ENCODE results near the gene RTBDN. TPM values are rescaled to one million over a fixed set of nuclear protein-coding genes. Genes with fewer than 3 reads are reported as not detected.

The RTBDN gene
- total RNA-seq, 4 donors from 2014 or later, result not detected

DNA sequence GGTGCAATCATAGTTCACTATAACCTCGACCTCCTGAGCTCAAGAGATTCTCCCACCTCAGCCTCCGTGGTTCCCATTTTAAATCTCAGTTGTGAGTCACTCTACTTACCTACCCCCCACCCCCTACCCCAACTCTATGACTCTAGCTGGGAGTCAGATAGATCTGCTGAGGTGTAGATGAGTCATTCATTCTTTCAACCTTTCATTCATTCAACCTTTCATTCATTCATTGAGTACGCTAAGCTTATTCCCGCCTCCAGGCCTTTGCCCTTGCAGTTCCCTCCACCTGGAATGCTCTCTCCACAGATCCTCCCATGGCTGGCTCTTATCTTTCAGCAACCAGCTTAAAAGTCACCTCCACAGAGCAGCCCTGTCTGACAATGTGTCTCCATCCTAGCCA, 2.8 kb upstream of the RTBDN start:
- intact Hi-C loops (cut with DNase I; ENCODE audit: low total_unique reads), result no loop called here
- H3K36me3 ChIP-seq, result no peaks in the 10 kb centered on the region
- in situ Hi-C loops (cut with MboI; ENCODE audit: low pct_ligation_motif_present in 1 of 4, low pct_unique_long_range_greater_than_20kb in 1 of 4, low sequenced_read_pairs in 3 of 4), result no loop called here
- peaks cover 99% of the 10 kb centered on the region for H3K27me3 ChIP-seq
- no peak for DNase-seq
- TF ChIP-seq CTCF (IDR thresholded peaks at IDR 0.05) (no peak), POLR2A (IDR thresholded peaks at IDR 0.05) (no peak), POLR2AphosphoS5 (IDR thresholded peaks at IDR 0.05) (no peak), EP300 (IDR thresholded peaks at IDR 0.05; ENCODE audit: low read depth) (no peak)
- H3K27ac ChIP-seq, result no peak overlapping the region
- H3K4me3 ChIP-seq, result no peak overlapping the region
- WGBS, 2 donors (ENCODE audit: low coverage in 1 of 2), result 51 to 65% methylated on average over 3 to 4 of the region's 4 CpGs
- peaks cover 18 to 45% (median 40%) of the 10 kb centered on the region in 4 donors for H3K4me1 ChIP-seq
- no peaks in the 10 kb centered on the region for H3K9me3 ChIP-seq

DNA sequence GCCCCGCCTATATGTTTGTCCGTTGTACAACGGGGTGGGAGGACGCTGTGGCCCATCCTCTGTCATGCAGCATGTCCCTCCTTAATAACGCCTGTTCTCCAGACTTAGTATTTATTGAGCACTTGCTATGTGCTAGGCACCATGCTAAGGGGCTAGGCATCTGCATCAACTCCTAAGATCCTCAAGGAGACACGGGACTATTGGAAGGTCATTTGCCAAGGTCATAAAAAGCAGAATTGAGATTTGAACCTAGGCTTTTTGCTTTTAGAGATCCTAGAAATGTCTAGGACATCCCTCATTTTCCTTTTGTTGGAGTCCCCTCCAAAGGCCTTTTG, 2.1 kb upstream of the RTBDN start:
- intact Hi-C loops (cut with DNase I; ENCODE audit: low total_unique reads) (no loop called here), in situ Hi-C loops (cut with MboI; ENCODE audit: low pct_ligation_motif_present in 1 of 4, low pct_unique_long_range_greater_than_20kb in 1 of 4, low sequenced_read_pairs in 3 of 4) (no loop called here)
- no peak for TF ChIP-seq POLR2A (IDR thresholded peaks at IDR 0.05)
- no peak for TF ChIP-seq EP300 (IDR thresholded peaks at IDR 0.05; ENCODE audit: low read depth)
- TF ChIP-seq POLR2AphosphoS5 (IDR thresholded peaks at IDR 0.05), result no peak
- TF ChIP-seq CTCF (IDR thresholded peaks at IDR 0.05), result no peak
- Histone ChIP-seq H3K36me3 (no peaks in the 10 kb centered on the region), H3K4me3 (no peak overlapping the region), H3K4me1 (peaks cover 18 to 44% (median 38%) of the 10 kb centered on the region in 4 donors), H3K9me3 (no peaks in the 10 kb centered on the region), H3K27ac (no peak overlapping the region), H3K27me3 (peaks cover 99% of the 10 kb centered on the region)
- DNase-seq, result no peak
- WGBS, 2 donors (ENCODE audit: low coverage in 1 of 2), result 11% methylated on average over 6 of the region's 6 CpGs; no CpG with 5 or more reads in 1 of the 2 donors

DNA sequence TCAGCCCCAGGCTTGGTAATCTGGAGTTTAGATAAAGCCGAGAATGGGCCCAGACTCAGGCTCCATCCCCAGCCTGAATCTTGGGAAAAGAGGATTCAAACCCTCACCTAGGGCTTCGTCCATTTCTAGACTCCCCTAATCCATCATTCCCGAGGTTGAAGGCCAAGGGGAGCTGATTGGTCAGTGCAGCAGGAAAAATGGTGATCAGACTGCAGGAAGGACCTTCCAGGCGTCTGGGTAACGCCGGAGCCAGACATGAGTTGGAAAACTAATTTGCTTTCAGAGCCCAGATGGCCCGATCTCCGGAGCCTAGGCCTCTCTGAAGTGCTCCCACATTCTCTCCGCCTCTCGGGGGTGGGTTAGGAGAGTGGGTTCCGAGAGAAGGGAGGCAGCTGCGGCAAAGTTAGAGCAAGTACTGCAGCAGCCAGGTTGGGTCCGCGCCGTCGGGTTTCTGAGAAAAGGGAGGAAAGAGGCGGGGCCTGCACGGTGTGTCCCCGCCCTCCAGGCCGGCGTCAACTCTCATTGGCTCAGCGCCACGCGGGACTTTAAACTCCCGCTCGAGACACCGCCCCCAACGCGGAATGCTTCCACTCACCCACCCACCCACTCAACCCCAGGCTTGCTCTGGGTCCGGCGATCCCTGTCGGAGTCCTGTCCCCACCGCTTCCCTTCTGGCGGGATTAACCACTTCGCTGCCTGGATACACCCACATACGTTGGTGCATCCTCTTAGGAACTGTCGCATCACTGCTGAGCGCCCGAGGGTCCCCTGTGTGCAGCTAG, 788 bp upstream of the RTBDN start:
- TF ChIP-seq EP300 (IDR thresholded peaks at IDR 0.05; ENCODE audit: low read depth), result no peak
- TF ChIP-seq POLR2AphosphoS5 (IDR thresholded peaks at IDR 0.05), result no peak
- TF ChIP-seq CTCF (IDR thresholded peaks at IDR 0.05), result no peak
- no peak for TF ChIP-seq POLR2A (IDR thresholded peaks at IDR 0.05)
- H3K36me3 ChIP-seq, result no peaks in the 10 kb centered on the region
- WGBS, 2 donors (ENCODE audit: low coverage in 1 of 2), result 8% methylated on average over 36 of the region's 39 CpGs; no CpG with 5 or more reads in 1 of the 2 donors
- H3K4me1 ChIP-seq, result peaks cover 18 to 34% (median 29%) of the 10 kb centered on the region in 4 donors
- no peak overlapping the region for H3K27ac ChIP-seq
- peak; percentile 35 for DNase-seq
- peaks cover 97% of the 10 kb centered on the region for H3K27me3 ChIP-seq
- H3K4me3 ChIP-seq, result no peak overlapping the region
- intact Hi-C loops (cut with DNase I; ENCODE audit: low total_unique reads), result no loop called here
- no peaks in the 10 kb centered on the region for H3K9me3 ChIP-seq
- in situ Hi-C loops (cut with MboI; ENCODE audit: low pct_ligation_motif_present in 1 of 4, low pct_unique_long_range_greater_than_20kb in 1 of 4, low sequenced_read_pairs in 3 of 4), result no loop called here

- TF ChIP-seq CTCF (IDR thresholded peaks at IDR 0.05), result no peak
- no peak for TF ChIP-seq EP300 (IDR thresholded peaks at IDR 0.05; ENCODE audit: low read depth)
- TF ChIP-seq POLR2A (IDR thresholded peaks at IDR 0.05), result no peak
- TF ChIP-seq POLR2AphosphoS5 (IDR thresholded peaks at IDR 0.05), result no peak
- Histone ChIP-seq H3K9me3 (no peaks in the 10 kb centered on the region), H3K36me3 (no peaks in the 10 kb centered on the region), H3K4me3 (peak overlapping the region; percentile 10 to 56 (median 28)), H3K27me3 (peaks cover 97% of the 10 kb centered on the region), H3K27ac (no peak overlapping the region), H3K4me1 (peaks cover 18 to 33% (median 28%) of the 10 kb centered on the region in 4 donors)
- peak; percentile 19 for DNase-seq
- 1% methylated on average over 31 of the region's 87 CpGs; no CpG with 5 or more reads in 1 of the 2 donors for WGBS, 2 donors (ENCODE audit: low coverage in 1 of 2)
- intact Hi-C loops (cut with DNase I; ENCODE audit: low total_unique reads) (no loop called here), in situ Hi-C loops (cut with MboI; ENCODE audit: low pct_ligation_motif_present in 1 of 4, low pct_unique_long_range_greater_than_20kb in 1 of 4, low sequenced_read_pairs in 3 of 4) (no loop called here)
Measured at GRCh38 chr19:12833738-12834565, 427 bp downstream of the RTBDN start.

Measured in transverse colon (tissue), 4 donors.